ENCODE data around the gene CLDN5. TPM values are rescaled to one million over a fixed set of nuclear protein-coding genes. Genes with fewer than 3 reads are reported as not detected.

Gene CLDN5
- total and polyA plus RNA-seq, 2 donors (not counting 1 experiment from before 2014, with no cell fraction given) = not detected

DNA sequence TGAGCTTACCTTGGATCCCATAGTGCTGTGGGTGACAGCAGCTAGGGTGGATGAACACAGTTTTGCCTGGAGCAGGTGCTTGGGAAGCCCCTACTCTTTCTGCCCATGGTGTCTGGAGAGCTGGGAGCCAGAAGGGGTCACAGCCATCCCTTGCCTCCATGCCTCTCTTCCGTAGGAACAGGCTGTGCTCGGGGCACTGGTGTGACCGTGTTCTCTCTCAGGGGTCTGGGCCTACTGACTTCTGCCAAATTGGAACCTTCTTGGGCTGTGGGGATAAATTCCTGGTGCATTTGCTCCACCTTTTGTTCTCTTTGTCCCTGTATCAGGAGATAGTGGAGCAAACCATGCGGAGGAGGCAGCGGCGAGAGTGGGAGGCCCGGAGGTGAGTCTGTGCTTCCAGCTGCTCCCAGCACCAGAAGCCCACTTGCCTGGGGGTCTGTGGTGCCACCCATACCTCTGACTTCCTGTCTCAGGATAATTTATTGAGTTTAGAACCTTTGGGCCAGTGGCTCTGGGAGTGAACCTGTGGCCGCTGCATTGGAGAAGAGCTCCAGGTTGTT is 30.1 kb downstream of the CLDN5 start:
- no peaks in the 10 kb centered on the region for H3K27me3 Mint-ChIP-seq
- no peak overlapping the region for H3K4me2 ChIP-seq (replicated peaks; ENCODE audit: low read depth, low read length, poor library complexity, severe bottlenecking)
- no peak for ATAC-seq (ENCODE audit: low read depth)
- no peaks in the 10 kb centered on the region for H3K36me3 ChIP-seq (replicated peaks in 1 of 2; ENCODE audit: control extremely low read depth in 1 of 2, control insufficient read depth in 1 of 2, extremely low read depth in 1 of 2, insufficient read depth in 2 of 2, low read length in 1 of 2)
- H3K9me3 Mint-ChIP-seq (ENCODE audit: insufficient read depth) = no peaks in the 10 kb centered on the region
- no peak for DNase-seq
- no peak overlapping the region for H2AFZ ChIP-seq (ENCODE audit: insufficient read depth, low read depth, low read length, poor library complexity, severe bottlenecking)
- H3K4me1 ChIP-seq (ENCODE audit: control insufficient read depth in 2 of 2, insufficient read depth in 2 of 2, low read length in 2 of 2) = no peaks in the 10 kb centered on the region
- no peak overlapping the region for H3K4me3 ChIP-seq (ENCODE audit: control extremely low read depth in 1 of 5, extremely low read depth in 1 of 5, insufficient read depth in 1 of 5, low read depth in 2 of 5, low read length in 4 of 5)
- no peaks in the 10 kb centered on the region for H4K20me1 ChIP-seq (ENCODE audit: control insufficient read depth, insufficient read depth, low read length, poor library complexity, severe bottlenecking)
- H3K9ac ChIP-seq (ENCODE audit: low read length) = no peak overlapping the region
- intact Hi-C loops (cut with micrococcal nuclease) = no loop called here
- H3K9me3 ChIP-seq (ENCODE audit: control extremely low read depth in 1 of 3, control insufficient read depth in 2 of 3, insufficient read depth in 1 of 3, low read length in 2 of 3) = no peaks in the 10 kb centered on the region
- no peaks in the 10 kb centered on the region for H3K27me3 ChIP-seq (replicated peaks in 1 of 4; ENCODE audit: control extremely low read depth in 1 of 4, control insufficient read depth in 3 of 4, insufficient read depth in 4 of 4, low read length in 3 of 4)
- no peaks in the 10 kb centered on the region for H3K79me2 ChIP-seq (ENCODE audit: control insufficient read depth, insufficient read depth, low read length)
- no peaks in the 10 kb centered on the region for H3K4me1 Mint-ChIP-seq
- TF ChIP-seq EZH2 (IDR thresholded peaks at IDR 0.05; ENCODE audit: borderline replicate concordance, insufficient read depth, low read depth, low read length, poor library complexity, severe bottlenecking) = no peak
- WGBS (ENCODE audit: insufficient coverage) = 100% methylated on average over 7 of the region's 8 CpGs
- ChIA-PET CTCF (interaction anchor here (1.0 to 1.9 kb wide), 2 partner anchors 136 to 140 kb away, joined by 3 to 5 read pairs; no protein-coding TSS in a partner anchor), POLR2A (no interaction called here)
- no peak overlapping the region for H3K4me3 Mint-ChIP-seq
- no peak overlapping the region for H3K27ac ChIP-seq (ENCODE audit: low read length in 2 of 2)
- H3K27ac Mint-ChIP-seq = no peak overlapping the region

DNA sequence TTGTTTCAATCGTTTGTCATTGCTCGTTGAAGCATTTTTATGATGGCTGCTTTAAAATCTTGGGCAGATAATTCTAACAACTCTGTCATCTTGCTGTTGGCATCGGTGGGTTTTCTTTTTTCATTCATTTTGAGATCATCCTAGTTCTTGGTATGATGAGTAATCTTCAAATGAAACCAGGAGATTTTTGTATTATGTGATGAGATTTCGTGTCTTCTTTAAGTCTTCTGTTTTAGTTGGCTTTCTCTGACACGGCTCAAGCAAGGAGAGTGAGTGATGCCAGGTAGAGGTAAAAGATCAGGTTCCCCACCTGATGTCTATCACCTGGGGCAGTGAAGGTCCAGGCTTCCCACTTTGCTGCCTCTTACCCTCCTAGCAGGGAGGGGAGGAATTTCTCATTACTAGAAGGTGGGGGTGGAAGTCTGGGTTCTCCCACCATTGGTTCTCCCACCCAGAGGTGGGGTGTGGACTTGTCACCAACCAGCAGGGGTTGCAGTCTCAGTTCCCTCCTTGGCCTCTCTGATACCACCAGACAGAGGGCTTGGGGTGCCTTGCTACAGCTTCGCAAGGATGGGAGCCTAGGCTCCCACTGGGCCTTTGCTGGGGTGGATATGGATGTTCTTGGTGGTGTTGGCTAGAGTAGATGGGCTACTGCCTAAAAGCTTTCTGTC is 31.6 kb downstream of the CLDN5 start:
- H2AFZ ChIP-seq (ENCODE audit: insufficient read depth, low read depth, low read length, poor library complexity, severe bottlenecking) = no peak overlapping the region
- no peak overlapping the region for H3K4me3 Mint-ChIP-seq
- no peak overlapping the region for H3K27ac Mint-ChIP-seq
- H3K79me2 ChIP-seq (ENCODE audit: control insufficient read depth, insufficient read depth, low read length) = no peaks in the 10 kb centered on the region
- H3K27ac ChIP-seq (ENCODE audit: low read length in 2 of 2) = no peak overlapping the region
- no peaks in the 10 kb centered on the region for H3K4me1 ChIP-seq (ENCODE audit: control insufficient read depth in 2 of 2, insufficient read depth in 2 of 2, low read length in 2 of 2)
- ATAC-seq (ENCODE audit: low read depth) (no peak), DNase-seq (no peak)
- no peak overlapping the region for H3K4me3 ChIP-seq (ENCODE audit: control extremely low read depth in 1 of 5, extremely low read depth in 1 of 5, insufficient read depth in 1 of 5, low read depth in 2 of 5, low read length in 4 of 5)
- ChIA-PET POLR2A (no interaction called here), CTCF (interaction anchor here (0.8 to 1.9 kb wide), 2 partner anchors 15 to 138 kb away, joined by 3 to 5 read pairs; no protein-coding TSS in a partner anchor)
- H3K27me3 ChIP-seq (replicated peaks in 1 of 4; ENCODE audit: control extremely low read depth in 1 of 4, control insufficient read depth in 3 of 4, insufficient read depth in 4 of 4, low read length in 3 of 4) = no peaks in the 10 kb centered on the region
- H3K27me3 Mint-ChIP-seq = no peaks in the 10 kb centered on the region
- H3K4me1 Mint-ChIP-seq = no peaks in the 10 kb centered on the region
- TF ChIP-seq, protein P1, sequence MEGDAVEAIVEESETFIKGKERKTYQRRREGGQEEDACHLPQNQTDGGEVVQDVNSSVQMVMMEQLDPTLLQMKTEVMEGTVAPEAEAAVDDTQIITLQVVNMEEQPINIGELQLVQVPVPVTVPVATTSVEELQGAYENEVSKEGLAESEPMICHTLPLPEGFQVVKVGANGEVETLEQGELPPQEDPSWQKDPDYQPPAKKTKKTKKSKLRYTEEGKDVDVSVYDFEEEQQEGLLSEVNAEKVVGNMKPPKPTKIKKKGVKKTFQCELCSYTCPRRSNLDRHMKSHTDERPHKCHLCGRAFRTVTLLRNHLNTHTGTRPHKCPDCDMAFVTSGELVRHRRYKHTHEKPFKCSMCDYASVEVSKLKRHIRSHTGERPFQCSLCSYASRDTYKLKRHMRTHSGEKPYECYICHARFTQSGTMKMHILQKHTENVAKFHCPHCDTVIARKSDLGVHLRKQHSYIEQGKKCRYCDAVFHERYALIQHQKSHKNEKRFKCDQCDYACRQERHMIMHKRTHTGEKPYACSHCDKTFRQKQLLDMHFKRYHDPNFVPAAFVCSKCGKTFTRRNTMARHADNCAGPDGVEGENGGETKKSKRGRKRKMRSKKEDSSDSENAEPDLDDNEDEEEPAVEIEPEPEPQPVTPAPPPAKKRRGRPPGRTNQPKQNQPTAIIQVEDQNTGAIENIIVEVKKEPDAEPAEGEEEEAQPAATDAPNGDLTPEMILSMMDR (IDR thresholded peaks at IDR 0.05) = no peak
- TF ChIP-seq EZH2 (IDR thresholded peaks at IDR 0.05; ENCODE audit: borderline replicate concordance, insufficient read depth, low read depth, low read length, poor library complexity, severe bottlenecking) = no peak
- no peaks in the 10 kb centered on the region for H3K36me3 ChIP-seq (replicated peaks in 1 of 2; ENCODE audit: control extremely low read depth in 1 of 2, control insufficient read depth in 1 of 2, extremely low read depth in 1 of 2, insufficient read depth in 2 of 2, low read length in 1 of 2)
- 100% methylated on average over 1 of the region's 6 CpGs for WGBS (ENCODE audit: insufficient coverage)
- no peak overlapping the region for H3K9ac ChIP-seq (ENCODE audit: low read length)
- intact Hi-C loops (cut with micrococcal nuclease) = no loop called here
- no peaks in the 10 kb centered on the region for H3K9me3 ChIP-seq (ENCODE audit: control extremely low read depth in 1 of 3, control insufficient read depth in 2 of 3, insufficient read depth in 1 of 3, low read length in 2 of 3)
- H3K4me2 ChIP-seq (replicated peaks; ENCODE audit: low read depth, low read length, poor library complexity, severe bottlenecking) = no peak overlapping the region
- H4K20me1 ChIP-seq (ENCODE audit: control insufficient read depth, insufficient read depth, low read length, poor library complexity, severe bottlenecking) = no peaks in the 10 kb centered on the region
- no peaks in the 10 kb centered on the region for H3K9me3 Mint-ChIP-seq (ENCODE audit: insufficient read depth)
